HT-29 (cell line): ENCODE data around the gene PPP3CA. TPM values are rescaled to one million over a fixed set of nuclear protein-coding genes. Genes with fewer than 3 reads are reported as not detected.

Experiments
- DNase-seq: peaks from one replicate; pipeline ENCODE4 v3.0.0-alpha.2; 2015; ENCODE audit warnings: low spot score
- total RNA-seq: library from RNA; depleted of rRNA; stranded (reverse); fragments of >200 nt; shearing (Covaris generic); gene quantifications from 2 replicates; pipeline ENCODE4 v1.2.3, GENCODE V29; 2014

PPP3CA gene
- total RNA-seq, 1 experiment from 2014 or later: 20.3 TPM

- DNase-seq: no peak
Observed at GRCh38 chr4:101331017-101331416, 16.3 kb downstream of the PPP3CA start.

GRCh38 chr4:101329592-101329991 lies 17.7 kb downstream of the PPP3CA start:
- no peak for DNase-seq

- no peak for DNase-seq
Observed at GRCh38 chr4:101328063-101328602, 19.2 kb downstream of the PPP3CA start.

GRCh38 chr4:101326576-101326975 lies 20.8 kb downstream of the PPP3CA start:
- no peak for DNase-seq

GRCh38 chr4:101322743-101323142 lies 24.6 kb downstream of the PPP3CA start:
- DNase-seq: no peak

GRCh38 chr4:101321481-101322042 lies 25.8 kb downstream of the PPP3CA start:
- DNase-seq: no peak

- DNase-seq: no peak
Observed at GRCh38 chr4:101315786-101316185, 31.5 kb downstream of the PPP3CA start.

- DNase-seq: no peak
Observed at GRCh38 chr4:101315041-101315440, 32.3 kb downstream of the PPP3CA start.

- no peak for DNase-seq
Observed at GRCh38 chr4:101309925-101310324, 37.4 kb downstream of the PPP3CA start.

GRCh38 chr4:101307899-101308298 lies 39.4 kb downstream of the PPP3CA start:
- no peak for DNase-seq

GRCh38 chr4:101306764-101307615 lies 40.3 kb downstream of the PPP3CA start:
- DNase-seq: no peak

- no peak for DNase-seq
Observed at GRCh38 chr4:101306225-101306624, 41.1 kb downstream of the PPP3CA start.

- DNase-seq: no peak
Observed at GRCh38 chr4:101304916-101305315, 42.4 kb downstream of the PPP3CA start.

- DNase-seq: no peak
Observed at GRCh38 chr4:101299899-101300540, 47.3 kb downstream of the PPP3CA start.

GRCh38 chr4:101299021-101299420 lies 48.3 kb downstream of the PPP3CA start:
- no peak for DNase-seq

GRCh38 chr4:101295691-101296090 lies 51.6 kb downstream of the PPP3CA start:
- no peak for DNase-seq

- DNase-seq: no peak
Observed at GRCh38 chr4:101294597-101294996, 52.7 kb downstream of the PPP3CA start.

- DNase-seq: no peak
Observed at GRCh38 chr4:101292901-101293300, 54.4 kb downstream of the PPP3CA start.

GRCh38 chr4:101292214-101292613 lies 55.1 kb downstream of the PPP3CA start:
- no peak for DNase-seq

GRCh38 chr4:101291198-101291597 lies 56.1 kb downstream of the PPP3CA start:
- DNase-seq: no peak

GRCh38 chr4:101290654-101291053 lies 56.7 kb downstream of the PPP3CA start:
- no peak for DNase-seq

- no peak for DNase-seq
Observed at GRCh38 chr4:101289306-101289705, 58.0 kb downstream of the PPP3CA start.
